GM12878 (cell line): ENCODE data around the gene PIK3R2. TPM values are rescaled to one million over a fixed set of nuclear protein-coding genes. Genes with fewer than 3 reads are reported as not detected.
A peak's percentile ranks its signal among the peaks of the same experiment; 100 is the strongest.

Source experiments
- BCL3 ChIP-seq: IDR thresholded peaks from 2 replicates; pipeline ENCODE4 v1.6.1; 2011; ENCODE audit warnings: borderline replicate concordance, low read depth, mild to moderate bottlenecking, moderate library complexity, low read length; ENCODE audit not compliant: insufficient read depth, poor library complexity, severe bottlenecking
- BCLAF1 ChIP-seq: fragments of 450-650 bp; IDR thresholded peaks from 2 replicates; pipeline ENCODE4 v1.6.1; 2017; ENCODE audit warnings: antibody characterized with exemption, mild to moderate bottlenecking, moderate library complexity
- HCFC1 ChIP-seq: fragments of 150-350 bp; IDR thresholded peaks from 2 replicates; pipeline ENCODE4 v1.6.1; 2014; ENCODE audit warnings: low read length
- NBN ChIP-seq: fragments of 450-650 bp; IDR thresholded peaks from 2 replicates; pipeline ENCODE4 v1.6.1; 2016
- PBX3 ChIP-seq: IDR thresholded peaks from 2 replicates; pipeline ENCODE4 v1.6.1; 2011; ENCODE audit warnings: mild to moderate bottlenecking, low read depth, low read length, moderate library complexity; ENCODE audit not compliant: insufficient replicate concordance
- PKNOX1 ChIP-seq: fragments of 450-650 bp; IDR thresholded peaks from 2 replicates; pipeline ENCODE4 v1.6.1; 2016; ENCODE audit warnings: mild to moderate bottlenecking
- POLR2AphosphoS5 ChIP-seq: IDR thresholded peaks from 2 replicates; pipeline ENCODE4 v1.6.1; 2011; ENCODE audit warnings: mild to moderate bottlenecking, low read length, inconsistent platforms
- RCOR1 ChIP-seq: conservative IDR thresholded peaks from 2 replicates; pipeline ENCODE4 v1.6.1; 2012; ENCODE audit warnings: low read depth, low read length, improper control_type of control experiment
- REST ChIP-seq: IDR thresholded peaks from 2 replicates; pipeline ENCODE4 v1.6.1; 2012; ENCODE audit warnings: mild to moderate bottlenecking, low read depth, low read length
- SMARCA5 ChIP-seq: fragments of 450-650 bp; IDR thresholded peaks from 2 replicates; pipeline ENCODE4 v1.6.1; 2017; ENCODE audit warnings: mild to moderate bottlenecking
- SP1 ChIP-seq: IDR thresholded peaks from one replicate; pipeline ENCODE4 v1.6.1; 2011; ENCODE audit warnings: low read depth, low read length
- TBL1XR1 ChIP-seq: IDR thresholded peaks from 2 replicates; pipeline ENCODE4 v1.6.1; 2012; ENCODE audit warnings: low read depth, low read length, improper control_type of control experiment
- TCF3 ChIP-seq: IDR thresholded peaks from 2 replicates; pipeline ENCODE4 v1.6.1; 2012; ENCODE audit warnings: low read depth, mild to moderate bottlenecking, low read length, borderline replicate concordance; ENCODE audit not compliant: insufficient read depth
- TCF7 ChIP-seq: IDR thresholded peaks from 2 replicates; pipeline ENCODE4 v1.6.1; 2014; ENCODE audit warnings: antibody characterized with exemption, borderline replicate concordance
- ZBTB4 ChIP-seq: fragments of 450-650 bp; formaldehyde crosslinking; IDR thresholded peaks from 2 replicates; pipeline ENCODE4 v1.4.0; 2022; ENCODE audit warnings: mild to moderate bottlenecking, moderate library complexity
- ZNF217 ChIP-seq: fragments of 450-650 bp; IDR thresholded peaks from 2 replicates; pipeline ENCODE4 v1.6.1; 2017; ENCODE audit warnings: antibody characterized with exemption, mild to moderate bottlenecking
- ZNF24 ChIP-seq: fragments of 450-650 bp; IDR thresholded peaks from 2 replicates; pipeline ENCODE4 v1.6.1; 2017; ENCODE audit warnings: antibody characterized with exemption, mild to moderate bottlenecking
- ZNF274 ChIP-seq: IDR thresholded peaks from one replicate; pipeline ENCODE4 v1.8.0; 2011; ENCODE audit not compliant: insufficient read length, insufficient read depth
- polyA plus RNA-seq, 11 experiments: library from polyadenylated mRNA; depleted of rRNA in 4 of 11; unstranded in 6 of 11; stranded (reverse) in 5 of 11; fragments of >200 nt; fragmentation: Nextera tagmentation in 4 of 11; fragmentation: Illumina TruSeq in 1 of 11; extraction: Ambion mirVana in 4 of 11; extraction: Trizol in 1 of 11; gene quantifications; 1 replicate in 1 of 11; 2 replicates in 10 of 11; pipeline versions ENCODE4 v1.2.1 to v1.2.3, GENCODE V29; 2011 to 2016; ENCODE audit warnings: inconsistent platforms in 2 of 11, missing spikeins in 2 of 11, low read depth in 1 of 11
- total RNA-seq, 4 experiments: library from RNA; depleted of rRNA in 3 of 4; stranded (reverse); fragments of >200 nt in 3 of 4; fragmentation: Illumina TruSeq in 1 of 4; extraction: Trizol in 1 of 4; gene quantifications; 2 replicates each; pipeline versions ENCODE4 v1.2.1 to v1.2.3, GENCODE V29; 2013 to 2021

PIK3R2 gene
- total and polyA plus RNA-seq, 10 of the 15 experiments (the other 5 are each of a cell fraction or from before 2014, with no cell fraction given), result 0.26 to 22.6 (median 2.5) TPM

GRCh38 chr19:18152442-18152816 is 534 bp upstream of the PIK3R2 start (continued):
- TF ChIP-seq REST, result no peak
- no peak; the same call in none of the 2 replicates for TF ChIP-seq SMARCA5
- 0 out of 2 replicates have a peak, but pooled peaks have one; percentile 6 for TF ChIP-seq TCF3
- no peak for TF ChIP-seq RCOR1
- no peak for TF ChIP-seq TCF7
- no peak for TF ChIP-seq PBX3
- TF ChIP-seq BCLAF1, result no peak
- peak; percentile 81 for TF ChIP-seq NBN
- peak; percentile 63; the same call in 1 of the 2 replicates for TF ChIP-seq POLR2AphosphoS5
- TF ChIP-seq ZBTB4 (CRISPR knock-in tag), result no peak
- no peak for TF ChIP-seq TBL1XR1
- TF ChIP-seq HCFC1, result no peak; the same call in 1 of the 2 replicates
- no peak for TF ChIP-seq ZNF274
- peak; percentile 66 for TF ChIP-seq PKNOX1
- TF ChIP-seq ZNF24, result no peak
- peak; percentile 6 for TF ChIP-seq BCL3
- TF ChIP-seq SP1, result peak; percentile 44
- TF ChIP-seq ZNF217, result no peak
